H54 (cell line): ENCODE data around the gene EEIG2.
A peak's percentile ranks its signal among the peaks of the same experiment; 100 is the strongest.
"Not testable (repeated sequence)": the region's sequence is repeated elsewhere in the genome, so short reads cannot be mapped to it uniquely, and the experiment has no call there.

Source experiments
- DNase-seq: peaks from one replicate; pipeline ENCODE4 v3.0.0; 2011; ENCODE audit warnings: low spot score, mixed read lengths; ENCODE audit not compliant: insufficient read length
- FAIRE-seq: peaks from 3 replicates; lab custom pipeline; 2011; peaks lifted over from hg19 to GRCh38; lab: Jason Lieb, UNC
- POLR2A ChIP-seq: IDR thresholded peaks from 2 replicates; pipeline ENCODE4 v1.6.1; 2011; ENCODE audit warnings: low read depth, mild to moderate bottlenecking, low read length

EEIG2 gene

DNA sequence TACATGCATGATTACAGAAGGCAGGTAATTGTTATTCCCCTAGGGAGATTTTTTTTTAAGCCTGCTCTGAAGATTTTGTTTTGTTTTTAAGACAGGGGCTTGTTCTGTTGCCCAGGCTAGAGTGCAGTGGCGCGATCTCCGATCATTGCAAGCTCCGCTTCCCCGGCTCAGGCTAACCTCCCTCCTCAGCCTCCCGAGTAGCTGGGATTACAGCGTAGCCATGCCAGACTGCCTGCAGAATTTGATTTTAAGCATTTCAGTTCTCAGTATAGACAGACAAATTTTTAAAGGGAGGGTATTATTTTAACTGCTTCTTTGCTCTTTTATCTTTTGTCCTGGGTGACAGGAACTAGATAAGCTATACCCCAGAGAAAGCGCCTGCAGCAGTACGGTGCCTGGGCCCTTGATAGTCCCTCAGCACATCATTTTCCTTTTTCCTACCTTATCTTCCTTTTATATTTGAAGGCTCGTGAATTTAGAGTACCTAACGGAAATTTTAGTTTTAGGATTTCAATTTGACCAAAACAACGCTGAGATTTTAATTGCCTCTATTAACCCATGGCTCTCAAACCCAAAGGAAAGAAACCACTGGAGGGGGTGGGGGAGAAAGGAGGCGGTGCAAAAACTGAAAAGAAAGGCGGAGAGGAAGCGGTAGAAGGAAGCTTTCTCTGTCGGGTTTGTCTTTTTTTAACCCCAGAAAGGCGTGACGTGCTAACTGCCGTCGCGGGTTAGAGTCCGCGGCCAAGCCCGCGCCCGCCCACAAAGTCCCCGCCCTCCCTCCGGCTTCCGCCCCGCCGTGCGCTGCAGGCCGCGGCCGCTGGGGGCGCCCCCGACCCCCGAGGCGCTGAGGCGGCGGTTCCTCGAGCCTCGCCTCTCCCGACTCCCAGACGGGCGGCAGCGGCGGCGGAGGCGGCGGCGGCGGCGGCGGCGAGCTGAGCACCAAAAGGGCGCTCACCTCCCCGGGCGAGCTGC is at the start of gene EEIG2:
TSS of gene EEIG2 (plus strand) at position 886 of the 972 bp plus-strand sequence. CDS start 329 bp downstream, outside the sequence.
- FAIRE-seq: peak; percentile 79

DNA sequence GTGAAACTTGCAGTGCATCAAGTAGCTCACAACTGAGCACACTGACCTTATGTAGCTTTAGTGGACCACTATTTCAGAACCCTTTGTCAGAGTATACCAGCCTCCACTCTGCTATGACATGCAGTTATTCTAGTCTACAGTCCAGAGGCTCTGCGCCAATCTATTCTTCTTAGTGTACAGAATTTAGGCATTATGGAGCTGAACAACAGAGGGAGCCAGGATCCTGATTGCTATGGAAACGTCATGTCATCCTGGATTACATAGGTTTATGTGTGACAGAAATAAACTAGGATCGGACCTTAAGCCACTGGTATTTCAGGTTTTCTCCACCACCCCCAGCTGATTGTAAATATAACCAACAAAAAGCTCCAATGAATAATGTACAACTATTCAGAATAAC is 48.1 kb upstream of the EEIG2 start:
- DNase-seq (no peak), FAIRE-seq (no peak)
- TF ChIP-seq POLR2A: no peak

More for the DNA sequence above, at the start of gene EEIG2:
- TF ChIP-seq POLR2A: peak; percentile 28
- DNase-seq: peak; percentile 84

GRCh38 chr1:108512239-108513043 is 47.5 kb upstream of the EEIG2 start:
- no peak for TF ChIP-seq POLR2A
- FAIRE-seq: no peak
- DNase-seq: no peak

GRCh38 chr1:108513044-108513415 is 46.9 kb upstream of the EEIG2 start:
- FAIRE-seq (no peak), DNase-seq (no peak)
- TF ChIP-seq POLR2A: no peak

DNA sequence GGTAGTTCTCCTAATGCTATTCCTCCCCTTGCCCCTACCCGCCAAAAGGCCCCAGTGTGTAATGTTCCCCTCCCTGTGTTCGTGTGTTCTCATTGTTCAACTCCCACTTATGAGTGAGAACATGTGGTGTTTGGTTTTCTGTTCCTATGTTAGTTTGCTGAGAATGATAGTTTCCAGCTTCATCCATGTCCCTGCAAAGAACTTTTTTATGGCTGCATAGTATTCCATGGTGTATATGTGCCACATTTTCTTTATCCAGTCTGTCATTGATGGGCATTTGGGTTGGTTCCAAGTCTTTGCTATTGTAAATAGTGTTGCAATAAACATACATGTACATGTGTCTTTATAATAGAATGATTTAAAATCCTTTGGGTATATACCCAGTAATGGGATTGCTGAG is 46.0 kb upstream of the EEIG2 start:
- DNase-seq, FAIRE-seq: not testable (repeated sequence)

DNA sequence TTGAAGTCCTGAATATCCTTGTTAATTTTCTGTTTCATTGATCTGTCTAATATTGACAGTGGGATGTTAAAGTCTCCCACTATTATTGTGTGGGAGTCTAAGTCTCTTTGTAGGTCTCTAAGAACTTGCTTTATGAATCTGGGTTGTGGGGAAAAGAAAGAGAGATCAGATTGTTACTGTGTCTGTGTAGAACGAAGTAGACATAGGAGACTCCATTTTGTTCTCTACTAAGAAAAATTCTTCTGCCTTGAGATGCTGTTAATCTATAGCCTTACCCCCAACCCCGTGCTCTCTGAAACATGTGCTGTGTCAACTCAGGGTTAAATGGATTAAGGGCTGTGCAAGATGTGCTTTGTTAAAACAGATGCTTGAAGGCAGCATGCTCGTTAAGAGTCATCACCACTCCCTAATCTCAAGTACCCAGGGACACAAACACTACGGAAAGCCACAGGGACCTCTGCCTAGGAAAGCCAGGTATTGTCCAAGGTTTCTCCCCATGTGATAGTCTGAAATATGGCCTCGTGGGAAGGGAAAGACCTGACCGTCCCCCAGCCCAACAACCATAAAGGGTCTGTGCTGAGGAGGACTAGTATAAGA is 42.5 kb upstream of the EEIG2 start:
- FAIRE-seq, DNase-seq: not testable (repeated sequence)

GRCh38 chr1:108521990-108522393 is 37.9 kb upstream of the EEIG2 start:
- no peak for TF ChIP-seq POLR2A
- FAIRE-seq: no peak
- DNase-seq: no peak

GRCh38 chr1:108523829-108524228 is 36.1 kb upstream of the EEIG2 start:
- no peak for FAIRE-seq
- DNase-seq: no peak
- TF ChIP-seq POLR2A: no peak

GRCh38 chr1:108524676-108525075 is 35.2 kb upstream of the EEIG2 start:
- TF ChIP-seq POLR2A: no peak
- DNase-seq (no peak), FAIRE-seq (no peak)

DNA sequence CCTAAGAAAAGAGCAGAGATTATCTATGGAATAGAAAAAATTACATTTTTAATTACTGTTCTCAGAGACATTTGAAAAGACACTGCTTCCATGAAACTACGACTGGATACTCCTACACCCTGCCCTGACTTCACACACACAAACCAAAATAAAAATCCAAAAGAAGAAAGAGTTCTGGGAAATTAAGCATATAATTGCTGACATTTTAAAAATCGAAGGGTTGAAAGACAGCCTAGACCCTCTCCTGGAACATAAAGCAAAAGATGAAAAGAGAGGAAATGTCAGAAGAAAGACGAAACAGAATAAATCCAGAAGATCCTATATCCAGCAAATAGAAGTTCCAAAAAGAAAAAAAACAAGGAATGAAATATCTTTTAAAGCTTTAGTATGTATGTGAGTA is 32.8 kb upstream of the EEIG2 start:
- TF ChIP-seq POLR2A: no peak
- DNase-seq: no peak
- no peak for FAIRE-seq

- TF ChIP-seq POLR2A: no peak
- FAIRE-seq: no peak
- no peak for DNase-seq
Observed at GRCh38 chr1:108527837-108528236, 32.1 kb upstream of the EEIG2 start.

- no peak for TF ChIP-seq POLR2A
- no peak for DNase-seq
- no peak for FAIRE-seq
Observed at GRCh38 chr1:108531444-108531843, 28.5 kb upstream of the EEIG2 start.

DNA sequence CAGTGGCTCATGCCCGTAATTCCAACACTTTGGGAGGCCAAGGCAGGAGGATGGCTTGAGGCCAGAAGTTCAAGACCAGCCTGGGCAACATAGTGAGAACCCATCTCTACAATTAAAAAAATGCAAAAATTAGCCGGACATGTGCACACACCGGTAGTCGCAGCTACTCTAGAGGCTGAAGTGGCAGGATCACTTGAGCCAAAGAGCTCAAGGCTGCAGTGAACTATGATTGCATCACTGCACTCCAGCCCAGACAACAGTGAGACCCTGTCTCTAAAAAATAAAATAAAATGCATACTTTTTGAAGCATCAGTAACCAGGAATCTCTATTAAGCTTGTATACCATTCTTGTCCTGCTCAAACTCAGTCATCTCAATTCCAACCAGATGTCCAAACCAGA is 27.2 kb upstream of the EEIG2 start:
- TF ChIP-seq POLR2A: no peak
- FAIRE-seq (no peak), DNase-seq (no peak)

DNA sequence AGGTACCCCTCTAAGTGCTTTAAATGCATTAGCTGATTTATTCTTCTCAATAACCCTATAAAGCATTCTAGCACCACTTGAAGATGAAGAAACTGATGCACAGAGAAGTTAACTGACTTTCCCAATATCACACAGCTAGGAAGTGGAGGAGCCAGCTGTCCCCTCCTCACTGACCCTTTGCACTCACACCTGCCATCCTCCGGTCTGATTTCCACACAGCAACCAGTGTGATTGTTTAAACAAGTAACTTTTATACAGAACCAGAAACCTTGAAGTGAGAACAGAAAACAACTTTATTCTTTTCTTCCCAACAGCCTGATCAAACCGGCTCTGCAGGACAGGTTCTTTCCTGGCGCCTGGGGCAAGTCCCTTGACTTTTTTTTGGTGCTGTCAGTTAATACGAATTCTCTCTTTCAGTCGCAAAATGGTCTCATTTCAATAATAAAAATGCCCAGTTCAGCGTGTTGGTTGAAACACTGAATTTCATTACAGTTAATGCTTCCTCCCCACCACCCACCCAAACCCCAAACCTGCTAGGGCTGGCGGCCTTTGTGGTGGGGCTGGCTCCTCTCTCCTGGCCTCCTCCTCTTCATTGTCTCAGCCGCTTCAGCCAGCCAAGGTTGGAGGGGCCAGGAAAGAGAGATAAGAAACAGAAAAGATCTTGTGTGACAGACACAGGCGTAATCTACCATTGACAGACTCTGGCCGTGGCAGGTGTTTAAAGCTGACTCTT is 26.4 kb upstream of the EEIG2 start:
- FAIRE-seq (no peak), DNase-seq (no peak)
- TF ChIP-seq POLR2A: no peak
